NOMO-1 treated with DMSO at 0.1 percent for 48 hours (cell line): ENCODE measurements around the gene RAB11A.

ENCODE experiments used
- DNase-seq: peaks from one replicate; lab custom pipeline; 2025; ENCODE audit not compliant: unreplicated experiment; lab: John Stamatoyannopoulos, UW

The RAB11A gene

GRCh38 chr15:65883571-65883970, 14.3 kb downstream of the RAB11A start:
- no peak for DNase-seq

- no peak for DNase-seq
Measured at GRCh38 chr15:65884511-65884910, 15.2 kb downstream of the RAB11A start.

GRCh38 chr15:65885668-65886218, 16.5 kb downstream of the RAB11A start:
- no peak for DNase-seq

GRCh38 chr15:65887565-65887964, 18.3 kb downstream of the RAB11A start:
- DNase-seq: no peak

- no peak for DNase-seq
Measured at GRCh38 chr15:65888981-65889380, 19.7 kb downstream of the RAB11A start.

GRCh38 chr15:65893060-65893459, 23.8 kb downstream of the RAB11A start:
- DNase-seq: no peak

- no peak for DNase-seq
Measured at GRCh38 chr15:65896236-65896635, 26.9 kb downstream of the RAB11A start.

- peak; percentile 36 for DNase-seq
Measured at GRCh38 chr15:65900488-65900887, 31.2 kb downstream of the RAB11A start.

DNA sequence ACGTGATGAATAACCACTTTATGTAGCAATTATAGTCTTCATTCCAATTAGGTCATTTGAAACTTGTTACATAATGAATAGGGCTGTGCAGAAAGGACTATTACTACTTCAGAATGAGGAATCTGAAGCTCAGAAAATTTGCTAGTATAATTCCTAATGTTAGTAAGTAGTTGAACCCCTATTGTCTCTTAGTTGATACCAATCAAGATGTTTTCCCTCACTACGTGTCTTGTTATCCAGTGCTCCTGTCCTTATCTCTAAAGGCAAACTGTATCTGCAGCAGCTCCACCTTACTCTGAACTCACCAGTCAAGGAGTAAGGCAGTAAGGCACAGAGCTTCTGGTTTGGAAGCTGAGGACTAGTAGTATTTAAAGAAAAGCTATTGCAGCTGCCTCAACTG, 32.0 kb downstream of the RAB11A start:
- DNase-seq: no peak

- DNase-seq: no peak
Measured at GRCh38 chr15:65901836-65902235, 32.5 kb downstream of the RAB11A start.

DNA sequence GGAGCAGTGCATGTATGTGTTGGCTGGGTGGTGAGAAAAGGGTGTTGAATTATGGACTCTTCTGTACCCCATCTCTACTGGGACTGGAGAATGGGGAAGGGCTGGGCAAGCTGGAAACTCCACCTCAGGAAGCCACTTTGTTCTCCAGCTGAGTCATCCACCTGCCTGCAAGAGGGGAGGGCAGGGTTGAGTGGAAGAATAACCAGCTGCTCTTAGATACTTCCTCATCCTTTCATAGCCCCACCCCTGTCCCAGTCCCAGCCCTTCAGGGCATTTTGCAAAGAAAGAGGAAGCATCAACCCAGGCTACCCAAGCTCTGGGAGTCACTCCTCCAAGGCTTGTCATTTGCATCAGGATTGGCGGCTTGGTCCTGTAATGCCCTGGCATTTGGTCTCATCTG, 33.1 kb downstream of the RAB11A start:
- DNase-seq: peak; percentile 98

GRCh38 chr15:65903296-65904073, 34.2 kb downstream of the RAB11A start:
- DNase-seq: no peak

DNA sequence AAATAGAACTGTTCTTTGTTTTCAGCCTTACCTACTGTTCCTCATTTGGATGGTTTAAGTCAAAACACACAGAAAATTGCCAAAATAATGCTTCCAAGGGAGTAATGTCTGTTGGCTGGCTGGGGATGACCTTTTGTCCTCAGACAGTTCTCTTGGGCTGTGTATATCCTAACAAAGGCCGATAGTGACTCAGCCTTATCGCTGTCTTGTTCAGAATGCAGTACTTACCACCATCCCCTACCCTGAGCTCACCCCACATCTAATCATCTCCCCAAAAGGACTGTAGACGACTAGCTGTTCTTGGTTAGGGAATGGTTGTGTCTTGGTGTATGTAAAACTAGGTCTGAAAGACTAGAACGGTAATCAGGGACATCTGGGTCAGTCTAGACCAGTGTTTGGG, 35.0 kb downstream of the RAB11A start:
- DNase-seq: no peak

GRCh38 chr15:65906396-65906795, 37.1 kb downstream of the RAB11A start:
- no peak for DNase-seq

DNA sequence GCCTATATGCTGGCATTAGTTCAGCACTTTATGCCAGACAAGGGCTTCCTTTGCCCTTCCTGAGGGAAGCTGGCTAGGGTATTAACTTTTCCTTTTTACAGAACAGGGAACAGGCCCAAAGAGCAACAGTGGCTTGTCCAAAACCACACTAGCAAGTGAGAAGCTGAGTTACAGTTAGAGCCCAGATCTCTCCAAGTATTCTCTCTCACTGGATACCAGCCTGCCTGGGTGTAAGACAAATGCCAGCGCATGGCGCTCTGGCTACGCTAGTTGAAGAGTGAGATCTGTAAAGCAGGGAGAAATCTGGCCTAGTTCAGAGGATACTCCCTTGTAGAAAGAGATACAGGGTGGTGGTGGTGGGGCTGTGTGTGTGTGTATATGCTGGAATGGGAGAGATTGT, 38.4 kb downstream of the RAB11A start:
- no peak for DNase-seq

- no peak for DNase-seq
Measured at GRCh38 chr15:65908876-65909275, 39.6 kb downstream of the RAB11A start.

DNA sequence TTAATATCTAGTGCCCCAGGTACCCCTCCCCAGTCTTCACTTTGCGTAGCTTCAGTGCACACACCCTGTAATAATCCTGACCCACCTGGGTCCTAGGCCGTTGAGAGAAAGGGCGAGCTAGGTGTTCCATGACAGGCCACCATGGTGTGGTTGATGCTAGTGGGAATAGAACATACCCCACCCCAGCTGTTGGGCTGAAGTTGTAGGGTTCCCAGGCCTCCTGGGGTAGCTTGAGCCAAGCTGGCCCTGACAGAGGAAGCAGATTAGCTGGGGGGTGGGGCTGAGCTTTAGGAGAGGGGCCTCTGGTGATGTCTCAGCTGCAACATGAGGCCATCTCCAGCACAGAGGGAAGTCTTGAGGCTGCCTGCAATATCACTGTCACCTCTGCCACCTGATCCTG, 40.5 kb downstream of the RAB11A start:
- no peak for DNase-seq

DNA sequence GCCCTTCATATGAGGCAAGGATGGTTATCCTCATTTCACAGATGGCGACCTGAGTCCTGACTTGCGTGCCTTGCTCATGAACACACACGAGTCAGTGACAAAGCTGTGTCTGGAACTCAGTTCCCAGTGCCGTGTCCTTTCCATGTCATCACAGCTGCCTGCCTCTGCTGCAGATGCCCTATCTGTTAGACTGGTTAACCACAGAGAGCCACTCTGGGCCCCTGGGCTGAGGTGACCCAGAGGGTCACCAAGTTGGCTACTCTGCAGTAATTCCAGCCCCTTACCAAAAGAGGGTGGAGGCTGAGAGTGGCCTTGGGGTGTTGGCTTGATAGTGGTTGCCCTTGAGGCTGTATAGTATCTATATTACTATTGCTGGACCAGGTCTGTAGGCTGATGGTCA, 41.0 kb downstream of the RAB11A start:
- no peak for DNase-seq

DNA sequence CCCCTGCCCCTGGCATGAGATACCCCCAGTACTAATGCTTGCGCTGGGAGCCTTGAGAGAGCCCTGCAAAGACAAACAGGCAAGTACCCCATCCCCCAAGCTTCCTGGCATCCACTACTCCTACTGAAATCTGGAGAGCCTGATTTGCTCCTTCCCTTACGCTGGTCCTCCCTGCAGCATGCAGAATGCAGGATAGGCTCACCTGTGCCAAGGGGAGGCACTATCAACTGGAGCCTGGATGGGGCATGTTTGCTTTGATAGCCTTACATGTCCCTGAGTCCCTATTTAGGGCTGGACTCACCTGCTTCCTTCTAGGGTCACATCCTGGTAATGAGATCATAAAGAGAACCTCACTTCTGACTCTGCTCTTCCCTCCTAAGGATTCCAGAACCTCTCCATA, 42.9 kb downstream of the RAB11A start:
- DNase-seq: no peak

DNA sequence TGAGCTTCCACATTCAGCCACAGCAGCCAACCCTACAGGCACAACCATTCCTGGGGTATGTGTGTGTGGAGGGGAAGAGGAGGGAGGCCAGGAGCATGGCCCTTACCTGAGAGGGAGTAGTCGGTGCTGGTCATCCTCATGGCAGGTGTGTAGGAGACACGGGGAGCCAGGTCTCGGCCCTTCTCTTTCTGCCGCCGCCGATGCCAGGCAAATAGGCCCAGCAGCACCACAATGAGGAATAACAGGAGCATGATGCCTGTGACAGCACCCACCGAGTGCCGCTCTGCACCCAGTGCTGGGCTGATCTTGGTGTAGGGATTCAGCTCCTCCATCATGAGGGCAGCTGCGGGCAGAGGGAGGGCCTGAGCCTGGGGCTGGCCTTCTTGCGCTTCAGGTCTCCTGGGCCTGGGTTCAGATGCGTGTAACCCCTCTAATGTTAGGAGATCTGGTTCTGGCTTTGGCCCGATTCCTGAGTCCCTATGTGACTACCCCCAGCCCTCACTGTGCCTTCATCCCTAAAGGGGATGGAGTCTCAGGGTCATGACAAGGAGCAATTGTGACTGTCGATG, 44.4 kb downstream of the RAB11A start:
- no peak for DNase-seq

GRCh38 chr15:65914386-65914785, 45.1 kb downstream of the RAB11A start:
- DNase-seq: no peak
